GM23338 (cell line): ENCODE measurements around the gene PARP1. TPM values are rescaled to one million over a fixed set of nuclear protein-coding genes. Genes with fewer than 3 reads are reported as not detected.

Experiments used
- ATAC-seq: fragments of 200-7000 bp; cut with Tn5 transposase; 3 replicates; pipeline ENCODE4 v1.9.1; 2020
- DNase-seq: peaks from one replicate; pipeline ENCODE4 v3.0.0-alpha.2; 2015; ENCODE audit warnings: low spot score
- H2AFZ ChIP-seq: fragments of 200-600 bp; sonication (generic); 2 replicates; pipeline ENCODE4 v1.8.0; 2016; ENCODE audit warnings: antibody characterized with exemption, mild to moderate bottlenecking, moderate library complexity
- H3F3A ChIP-seq: fragments of 200-600 bp; sonication (generic); replicated peaks from 2 replicates; pipeline ENCODE4 v1.8.0; 2017; ENCODE audit warnings: antibody characterized with exemption, mixed run types, low read depth
- H3K27ac ChIP-seq: fragments of 200-600 bp; sonication (generic); 2 replicates; pipeline ENCODE4 v1.6.1; 2016; ENCODE audit warnings: low read depth
- H3K27me3 ChIP-seq: fragments of 200-600 bp; sonication (generic); 2 replicates; pipeline ENCODE4 v1.8.0; 2016; ENCODE audit warnings: mild to moderate bottlenecking, mixed run types, moderate library complexity; ENCODE audit not compliant: insufficient read depth
- H3K36me3 ChIP-seq: fragments of 200-600 bp; sonication (generic); 2 replicates; pipeline ENCODE4 v1.8.0; 2016; ENCODE audit warnings: mild to moderate bottlenecking; ENCODE audit not compliant: insufficient read depth
- H3K4me1 ChIP-seq: fragments of 200-600 bp; sonication (generic); 2 replicates; pipeline ENCODE4 v1.8.0; 2016; ENCODE audit warnings: mild to moderate bottlenecking, moderate library complexity; ENCODE audit not compliant: insufficient read depth
- H3K4me2 ChIP-seq: fragments of 200-600 bp; sonication (generic); 2 replicates; pipeline ENCODE4 v1.7.1; 2017; ENCODE audit warnings: mixed run types
- H3K4me3 ChIP-seq: fragments of 200-600 bp; sonication (generic); 2 replicates; pipeline ENCODE4 v1.6.1; 2016; ENCODE audit warnings: mixed run types
- H3K79me2 ChIP-seq: fragments of 200-600 bp; sonication (generic); replicated peaks from 2 replicates; pipeline ENCODE4 v1.8.0; 2017; ENCODE audit warnings: mild to moderate bottlenecking; ENCODE audit not compliant: insufficient read depth
- H3K9me2 ChIP-seq: fragments of 200-600 bp; sonication (generic); 2 replicates; pipeline ENCODE4 v1.8.0; 2017; ENCODE audit not compliant: insufficient read depth
- H4K20me1 ChIP-seq: fragments of 200-600 bp; sonication (generic); replicated peaks from 2 replicates; pipeline ENCODE4 v1.8.0; 2017; ENCODE audit warnings: mild to moderate bottlenecking; ENCODE audit not compliant: insufficient read depth
- H3K27ac Mint-ChIP-seq: 2 replicates; pipeline ENCODE4 v1.8.0; 2020; ENCODE audit warnings: inconsistent platforms, mild to moderate bottlenecking, moderate library complexity, mixed read lengths
- H3K27me3 Mint-ChIP-seq: 3 replicates; pipeline ENCODE4 v1.8.0; 2022; ENCODE audit warnings: low read depth, mild to moderate bottlenecking, moderate library complexity, mixed read lengths, inconsistent platforms; ENCODE audit not compliant: insufficient read depth, poor library complexity
- H3K36me3 Mint-ChIP-seq: 3 replicates; pipeline ENCODE4 v1.8.0; 2021; ENCODE audit warnings: low read depth, mild to moderate bottlenecking, inconsistent platforms, moderate library complexity, mixed read lengths
- H3K4me1 Mint-ChIP-seq: 3 replicates; pipeline ENCODE4 v1.8.0; 2020; ENCODE audit warnings: mild to moderate bottlenecking, inconsistent platforms, mixed read lengths
- H3K4me3 Mint-ChIP-seq: 3 replicates; pipeline ENCODE4 v1.8.0; 2021; ENCODE audit warnings: moderate library complexity, mild to moderate bottlenecking, inconsistent platforms, mixed read lengths
- H3K9me3 Mint-ChIP-seq: 3 replicates; pipeline ENCODE4 v1.8.0; 2020; ENCODE audit warnings: moderate library complexity, mild to moderate bottlenecking, inconsistent platforms, mixed read lengths
- ETS1 ChIP-seq: IDR thresholded peaks from 2 replicates; pipeline ENCODE4 v1.6.1; 2016; ENCODE audit warnings: antibody characterized with exemption
- EZH2 ChIP-seq: fragments of 200-600 bp; sonication (generic); IDR thresholded peaks from one replicate; pipeline ENCODE4 v1.8.0; 2017; ENCODE audit warnings: antibody characterized with exemption, mild to moderate bottlenecking, low read depth; ENCODE audit not compliant: unreplicated experiment
- JUNB ChIP-seq: IDR thresholded peaks from one replicate; pipeline ENCODE4 v1.6.1; 2016; ENCODE audit warnings: antibody characterized with exemption; ENCODE audit not compliant: unreplicated experiment
- NANOG ChIP-seq: IDR thresholded peaks from 2 replicates; pipeline ENCODE4 v1.6.1; 2016; ENCODE audit warnings: antibody characterized with exemption, borderline replicate concordance
- REST ChIP-seq: IDR thresholded peaks from one replicate; pipeline ENCODE4 v1.6.1; 2018; ENCODE audit warnings: antibody characterized with exemption; ENCODE audit not compliant: unreplicated experiment
- STAT1 ChIP-seq: IDR thresholded peaks from one replicate; pipeline ENCODE4 v1.6.1; 2016; ENCODE audit warnings: antibody characterized with exemption; ENCODE audit not compliant: unreplicated experiment
- ZNF462 ChIP-seq: fragments of 250-450 bp; sonication (Bioruptor Pico); IDR thresholded peaks from 2 replicates; pipeline ENCODE4 v1.5.0; 2020; ENCODE audit warnings: mild to moderate bottlenecking, moderate library complexity
- polyA plus RNA-seq: library from polyadenylated mRNA; unstranded; fragments of >200 nt; fragmentation: Nextera tagmentation; extraction: Ambion mirVana; gene quantifications from 2 replicates; pipeline ENCODE4 v1.2.1, GENCODE V29; 2016
- total RNA-seq: library from RNA; depleted of rRNA; stranded (reverse); fragments of >200 nt; shearing (Covaris generic); gene quantifications from 2 replicates; pipeline ENCODE4 v1.2.3, GENCODE V29; 2014

The PARP1 gene
- total and polyA plus RNA-seq, 2 experiments from 2014 or later: 877 to 1,082 TPM

- Histone ChIP-seq H3F3A (no peaks in the 10 kb centered on the region; the same call in 1 of the 2 replicates), H4K20me1 (no peaks in the 10 kb centered on the region; the same call in 1 of the 2 replicates), H3K4me1 (no peaks in the 10 kb centered on the region; the same call in 1 of the 2 replicates), H3K4me3 (no peak overlapping the region), H3K27ac (no peak overlapping the region), H3K4me2 (no peak overlapping the region), H3K27me3 (no peaks in the 10 kb centered on the region), H3K79me2 (no peaks in the 10 kb centered on the region), H3K36me3 (no peaks in the 10 kb centered on the region), H3K9me2 (0 out of 2 replicates have a peak, but pooled peaks cover 5% of the 10 kb centered on the region), H2AFZ (no peak overlapping the region)
- Mint-ChIP-seq H3K4me1 (peaks cover 11% of the 10 kb centered on the region), H3K4me3 (no peak overlapping the region), H3K9me3 (no peaks in the 10 kb centered on the region), H3K36me3 (no peaks in the 10 kb centered on the region), H3K27me3 (peaks cover 2% of the 10 kb centered on the region), H3K27ac (no peak overlapping the region)
- no peak for DNase-seq
- ATAC-seq: no peak
- TF ChIP-seq REST (no peak), EZH2 (no peak), NANOG (no peak), ZNF462 (CRISPR knock-in tag) (no peak), JUNB (no peak), STAT1 (no peak), ETS1 (no peak)
These were observed 57.9 kb downstream of the PARP1 start for GRCh38 chr1:226349801-226350518.
